Gastroesophageal sphincter (tissue), 4 donors: ENCODE measurements around the gene CTNNA3. TPM values are rescaled to one million over a fixed set of nuclear protein-coding genes. Genes with fewer than 3 reads are reported as not detected.

Source experiments
- ATAC-seq: fragments of 150-250 bp; one replicate; pipeline ENCODE4 v1.9.1; 2016; ENCODE audit warnings: mild to moderate bottlenecking, moderate library complexity
- H3K27ac ChIP-seq, 4 donors: fragments of 200-600 bp; sonication (generic) in 3 of 4; 1 replicate in 3 of 4; 2 replicates in 1 of 4; pipeline ENCODE4 v1.5.1; 2016 to 2019
- H3K27me3 ChIP-seq: fragments of 200-600 bp; sonication (generic); one replicate; pipeline ENCODE4 v1.5.1; 2019
- H3K36me3 ChIP-seq, 2 donors: fragments of 200-600 bp; sonication (generic); one replicate each; pipeline ENCODE4 v1.5.1; 2019; ENCODE audit warnings: control low read depth in 1 of 2
- H3K4me1 ChIP-seq, 3 donors: fragments of 200-600 bp; sonication (generic); 1 replicate in 2 of 3; 2 replicates in 1 of 3; pipeline ENCODE4 v1.5.1; 2016 to 2019; ENCODE audit warnings: control low read depth in 2 of 3
- H3K4me3 ChIP-seq, 2 donors: fragments of 200-600 bp; sonication (generic); one replicate each; pipeline ENCODE4 v1.5.1; 2019; ENCODE audit warnings: mild to moderate bottlenecking in 1 of 2, moderate library complexity in 1 of 2
- H3K9me3 ChIP-seq, 3 donors: fragments of 200-600 bp; sonication (generic); one replicate each; pipeline ENCODE4 v1.5.1; 2017 to 2019; ENCODE audit warnings: control low read depth in 2 of 3
- EP300 ChIP-seq: sonication (generic); formaldehyde crosslinking; IDR thresholded peaks from one replicate; pipeline ENCODE4 v1.6.1; 2017; ENCODE audit warnings: antibody characterized with exemption, mild to moderate bottlenecking
- POLR2A ChIP-seq, 2 donors: fragments of 450-650 bp; IDR thresholded peaks; one replicate each; pipeline ENCODE4 v1.6.1; 2017; ENCODE audit warnings: antibody characterized with exemption in 2 of 2, mild to moderate bottlenecking in 2 of 2, moderate library complexity in 1 of 2
- POLR2AphosphoS5 ChIP-seq: sonication (generic); formaldehyde crosslinking; IDR thresholded peaks from one replicate; pipeline ENCODE4 v1.6.1; 2017; ENCODE audit warnings: antibody characterized with exemption
- WGBS, 2 donors: methylation state at CpG; one replicate each; pipeline ENCODE4 v1.1.5; 2018; ENCODE audit warnings: low coverage in 1 of 2; 5-methylcytosine and 5-hydroxymethylcytosine counted together
- total RNA-seq, 4 donors: library from RNA; depleted of rRNA; stranded (reverse); fragments of >200 nt; gene quantifications; one replicate each; pipeline ENCODE4 v1.1.0, GENCODE V29; 2016
- TF ChIP-seq, protein P1 (sequence below), 4 experiments: fragments of 200-600 bp in 2 of 4; fragments of 450-650 bp in 2 of 4; sonication (generic) in 1 of 4; IDR thresholded peaks; one replicate each; pipeline ENCODE4 v1.5.1; 2017 to 2019; ENCODE audit warnings: antibody characterized with exemption in 4 of 4, mild to moderate bottlenecking in 2 of 4, moderate library complexity in 2 of 4

Gene CTNNA3
- total RNA-seq, 4 donors from 2014 or later, result 5.1 to 22.0 (median 13.8) TPM

- 75 to 88% methylated on average over 2 to 3 of the region's 9 CpGs for WGBS, 2 donors
- Histone ChIP-seq H3K27ac (no peak overlapping the region), H3K4me3 (no peak overlapping the region), H3K36me3 (no peaks in the 10 kb centered on the region), H3K27me3 (no peaks in the 10 kb centered on the region), H3K9me3 (peaks cover 0 to 4% (median 0%) of the 10 kb centered on the region in 3 donors), H3K4me1 (no peaks in the 10 kb centered on the region)
- ATAC-seq, result no peak
- TF ChIP-seq POLR2AphosphoS5 (no peak), POLR2A (IDR thresholded peaks at IDR 0.05) (no peak), EP300 (no peak)
- TF ChIP-seq, protein P1, sequence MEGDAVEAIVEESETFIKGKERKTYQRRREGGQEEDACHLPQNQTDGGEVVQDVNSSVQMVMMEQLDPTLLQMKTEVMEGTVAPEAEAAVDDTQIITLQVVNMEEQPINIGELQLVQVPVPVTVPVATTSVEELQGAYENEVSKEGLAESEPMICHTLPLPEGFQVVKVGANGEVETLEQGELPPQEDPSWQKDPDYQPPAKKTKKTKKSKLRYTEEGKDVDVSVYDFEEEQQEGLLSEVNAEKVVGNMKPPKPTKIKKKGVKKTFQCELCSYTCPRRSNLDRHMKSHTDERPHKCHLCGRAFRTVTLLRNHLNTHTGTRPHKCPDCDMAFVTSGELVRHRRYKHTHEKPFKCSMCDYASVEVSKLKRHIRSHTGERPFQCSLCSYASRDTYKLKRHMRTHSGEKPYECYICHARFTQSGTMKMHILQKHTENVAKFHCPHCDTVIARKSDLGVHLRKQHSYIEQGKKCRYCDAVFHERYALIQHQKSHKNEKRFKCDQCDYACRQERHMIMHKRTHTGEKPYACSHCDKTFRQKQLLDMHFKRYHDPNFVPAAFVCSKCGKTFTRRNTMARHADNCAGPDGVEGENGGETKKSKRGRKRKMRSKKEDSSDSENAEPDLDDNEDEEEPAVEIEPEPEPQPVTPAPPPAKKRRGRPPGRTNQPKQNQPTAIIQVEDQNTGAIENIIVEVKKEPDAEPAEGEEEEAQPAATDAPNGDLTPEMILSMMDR (IDR thresholded peaks at IDR 0.05), result no peak
Measured at GRCh38 chr10:67327626-67328535, 368.1 kb downstream of the CTNNA3 start.

- WGBS, 2 donors, result 23 to 46% methylated on average over 2 of the region's 2 CpGs
- H3K9me3 ChIP-seq, result peaks cover 0 to 4% (median 0%) of the 10 kb centered on the region in 3 donors
- H3K4me1 ChIP-seq, result no peaks in the 10 kb centered on the region
- ATAC-seq, result no peak
- H3K4me3 ChIP-seq, result no peak overlapping the region
- H3K27ac ChIP-seq, result no peak overlapping the region
- no peaks in the 10 kb centered on the region for H3K36me3 ChIP-seq
- H3K27me3 ChIP-seq, result no peaks in the 10 kb centered on the region
- no peak for TF ChIP-seq POLR2AphosphoS5
- TF ChIP-seq, protein P1 (IDR thresholded peaks at IDR 0.05), result no peak
- TF ChIP-seq POLR2A (IDR thresholded peaks at IDR 0.05), result no peak
- no peak for TF ChIP-seq EP300
Measured at GRCh38 chr10:67319976-67320375, 376.0 kb downstream of the CTNNA3 start.

GRCh38 chr10:67308912-67309311, 387.1 kb downstream of the CTNNA3 start:
- no peak overlapping the region for H3K4me3 ChIP-seq
- ATAC-seq, result no peak
- H3K27me3 ChIP-seq, result no peaks in the 10 kb centered on the region
- no peak for TF ChIP-seq EP300
- TF ChIP-seq POLR2AphosphoS5, result no peak
- no peak for TF ChIP-seq POLR2A (IDR thresholded peaks at IDR 0.05)
- TF ChIP-seq, protein P1 (IDR thresholded peaks at IDR 0.05), result no peak
- H3K9me3 ChIP-seq, result no peaks in the 10 kb centered on the region
- no peaks in the 10 kb centered on the region for H3K36me3 ChIP-seq
- H3K27ac ChIP-seq, result no peak overlapping the region
- H3K4me1 ChIP-seq, result no peaks in the 10 kb centered on the region

GRCh38 chr10:67306588-67307205, 389.3 kb downstream of the CTNNA3 start:
- Histone ChIP-seq H3K9me3 (no peaks in the 10 kb centered on the region), H3K27me3 (no peaks in the 10 kb centered on the region), H3K27ac (no peak overlapping the region), H3K36me3 (no peaks in the 10 kb centered on the region), H3K4me1 (no peaks in the 10 kb centered on the region), H3K4me3 (no peak overlapping the region)
- no peak for ATAC-seq
- 94 to 100% methylated on average over 2 of the region's 2 CpGs for WGBS, 2 donors
- TF ChIP-seq, protein P1 (IDR thresholded peaks at IDR 0.05), result peak in 1 of 4 experiments; percentile 4
- no peak for TF ChIP-seq POLR2A (IDR thresholded peaks at IDR 0.05)

DNA sequence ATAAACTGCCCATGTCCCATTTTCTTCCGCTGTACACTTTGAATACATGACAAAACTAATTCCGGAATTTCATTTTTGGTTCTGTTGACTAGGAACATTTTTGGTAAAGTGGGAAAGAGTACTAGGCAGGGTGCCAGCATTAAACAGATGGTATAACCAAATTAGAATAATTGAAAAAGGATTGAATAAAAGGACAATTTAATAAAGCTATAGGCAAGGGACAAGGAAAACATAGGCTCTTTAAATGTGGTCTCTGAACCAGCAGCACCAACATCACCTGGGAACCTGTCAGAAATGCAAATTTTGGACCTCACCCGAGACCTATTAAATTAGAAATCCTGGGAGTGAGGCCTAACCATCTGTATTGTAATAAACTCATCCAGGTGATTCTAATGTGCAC, 393.3 kb downstream of the CTNNA3 start:
- no peaks in the 10 kb centered on the region for H3K4me1 ChIP-seq
- TF ChIP-seq POLR2A (IDR thresholded peaks at IDR 0.05), result no peak
- TF ChIP-seq, protein P1 (IDR thresholded peaks at IDR 0.05), result no peak
- no peak for TF ChIP-seq EP300
- H3K36me3 ChIP-seq, result no peaks in the 10 kb centered on the region
- H3K27me3 ChIP-seq, result no peaks in the 10 kb centered on the region
- H3K4me3 ChIP-seq, result no peak overlapping the region
- H3K27ac ChIP-seq, result no peak overlapping the region
- ATAC-seq, result no peak
- WGBS, 2 donors, result 81 to 100% methylated on average over 3 of the region's 3 CpGs
- no peaks in the 10 kb centered on the region for H3K9me3 ChIP-seq
